HG03457 (cell line): Measurements from ENCODE around the gene BASP1.

ENCODE experiments used
- ATAC-seq: cut with Tn5 transposase; IDR thresholded peaks from one replicate; pipeline ENCODE4 v1.9.1; 2021; ENCODE audit warnings: moderate number of reproducible peaks; ENCODE audit not compliant: unreplicated experiment

BASP1 gene

GRCh38 chr5:17217493-17218352, at the start of gene BASP1:
BASP1 (plus strand) TSS chr5:17217631; CDS start chr5:17275217, 57,586 bp downstream.
- peak; percentile 30 for ATAC-seq

- ATAC-seq = no peak
Observed at GRCh38 chr5:17169507-17169906, 47.9 kb upstream of the BASP1 start.

- ATAC-seq = no peak
Observed at GRCh38 chr5:17172791-17173190, 44.6 kb upstream of the BASP1 start.

- ATAC-seq = no peak
Observed at GRCh38 chr5:17174965-17175364, 42.5 kb upstream of the BASP1 start.

- ATAC-seq = no peak
Observed at GRCh38 chr5:17177501-17178372, 39.7 kb upstream of the BASP1 start.

- no peak for ATAC-seq
Observed at GRCh38 chr5:17178373-17178675, 39.1 kb upstream of the BASP1 start.

- ATAC-seq = no peak
Observed at GRCh38 chr5:17180330-17180843, 37.0 kb upstream of the BASP1 start.

GRCh38 chr5:17180864-17181723, 36.3 kb upstream of the BASP1 start:
- no peak for ATAC-seq

- ATAC-seq = no peak
Observed at GRCh38 chr5:17182494-17182893, 34.9 kb upstream of the BASP1 start.

- no peak for ATAC-seq
Observed at GRCh38 chr5:17182981-17183380, 34.5 kb upstream of the BASP1 start.

- no peak for ATAC-seq
Observed at GRCh38 chr5:17183831-17184230, 33.6 kb upstream of the BASP1 start.

GRCh38 chr5:17184588-17184987, 32.8 kb upstream of the BASP1 start:
- no peak for ATAC-seq

- no peak for ATAC-seq
Observed at GRCh38 chr5:17185349-17185748, 32.1 kb upstream of the BASP1 start.

- no peak for ATAC-seq
Observed at GRCh38 chr5:17185773-17186172, 31.7 kb upstream of the BASP1 start.

- no peak for ATAC-seq
Observed at GRCh38 chr5:17186256-17186655, 31.2 kb upstream of the BASP1 start.

GRCh38 chr5:17187011-17187785, 30.2 kb upstream of the BASP1 start:
- ATAC-seq = no peak

- ATAC-seq = no peak
Observed at GRCh38 chr5:17187786-17188170, 29.7 kb upstream of the BASP1 start.

- ATAC-seq = peak; percentile 58
Observed at GRCh38 chr5:17189381-17190036, 27.9 kb upstream of the BASP1 start.

- ATAC-seq = no peak
Observed at GRCh38 chr5:17190242-17190778, 27.1 kb upstream of the BASP1 start.
